Measurements from ENCODE around the gene TSSK3.

Gene TSSK3

DNA sequence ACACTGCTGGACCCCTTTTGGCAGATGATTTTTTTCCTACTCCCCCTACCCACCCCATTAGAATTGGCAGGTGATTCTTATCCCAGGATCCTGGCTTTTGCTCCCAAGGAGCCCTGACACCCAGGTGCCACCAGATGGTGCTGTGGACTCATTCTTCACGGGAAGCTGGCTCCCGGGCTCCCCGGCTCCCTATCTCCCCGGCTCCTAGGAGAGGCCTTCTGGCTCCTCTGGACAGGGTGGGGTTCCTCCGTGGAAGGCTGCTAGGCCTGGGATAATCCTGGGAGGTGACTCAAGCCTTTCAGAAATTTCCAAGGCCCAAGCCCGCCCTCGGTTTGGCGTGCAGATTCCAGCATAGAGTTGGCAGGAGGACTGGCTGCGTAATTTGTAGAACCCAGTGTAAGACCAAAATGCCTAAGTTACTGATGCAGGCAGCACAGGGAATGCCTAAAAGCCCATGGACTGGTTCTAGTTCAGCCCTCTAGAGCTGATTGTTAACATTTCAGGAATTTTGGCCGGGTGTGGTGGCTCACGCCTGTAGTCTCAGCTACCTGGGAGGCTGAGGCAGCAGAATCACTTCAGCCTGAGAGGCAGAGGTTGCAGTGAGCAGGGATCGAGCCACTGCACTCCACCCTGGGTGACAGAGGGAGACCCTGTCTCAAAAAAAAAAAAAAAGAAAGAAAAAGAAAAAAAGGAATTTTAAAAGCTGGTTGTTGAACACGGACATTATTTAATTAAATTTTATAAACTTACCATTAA, 38.7 kb downstream of the TSSK3 start:
- DNase-seq (ENCODE audit: low read depth in 2 of 2) = peak; percentile 5 to 8

DNA sequence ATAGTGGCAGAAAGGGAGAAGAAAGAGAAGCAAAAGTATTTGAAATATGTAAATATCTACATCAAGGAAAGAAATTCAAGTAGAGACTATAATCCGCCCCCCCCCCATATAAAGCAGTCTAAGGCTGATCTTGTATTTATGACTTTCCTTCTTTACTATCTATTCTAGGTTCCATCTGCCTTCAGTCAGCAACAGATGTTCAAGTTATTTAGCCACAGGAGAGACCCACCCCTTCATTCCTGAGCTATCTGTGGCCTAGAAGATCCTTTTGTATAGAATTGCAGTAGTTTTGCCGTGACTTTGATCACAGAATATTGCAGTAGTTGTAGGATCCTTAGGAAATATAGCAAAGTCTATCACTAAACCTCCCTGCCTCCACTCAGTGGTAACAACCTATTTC, 42.6 kb downstream of the TSSK3 start:
- no peak for DNase-seq (ENCODE audit: low read depth in 2 of 2)

DNA sequence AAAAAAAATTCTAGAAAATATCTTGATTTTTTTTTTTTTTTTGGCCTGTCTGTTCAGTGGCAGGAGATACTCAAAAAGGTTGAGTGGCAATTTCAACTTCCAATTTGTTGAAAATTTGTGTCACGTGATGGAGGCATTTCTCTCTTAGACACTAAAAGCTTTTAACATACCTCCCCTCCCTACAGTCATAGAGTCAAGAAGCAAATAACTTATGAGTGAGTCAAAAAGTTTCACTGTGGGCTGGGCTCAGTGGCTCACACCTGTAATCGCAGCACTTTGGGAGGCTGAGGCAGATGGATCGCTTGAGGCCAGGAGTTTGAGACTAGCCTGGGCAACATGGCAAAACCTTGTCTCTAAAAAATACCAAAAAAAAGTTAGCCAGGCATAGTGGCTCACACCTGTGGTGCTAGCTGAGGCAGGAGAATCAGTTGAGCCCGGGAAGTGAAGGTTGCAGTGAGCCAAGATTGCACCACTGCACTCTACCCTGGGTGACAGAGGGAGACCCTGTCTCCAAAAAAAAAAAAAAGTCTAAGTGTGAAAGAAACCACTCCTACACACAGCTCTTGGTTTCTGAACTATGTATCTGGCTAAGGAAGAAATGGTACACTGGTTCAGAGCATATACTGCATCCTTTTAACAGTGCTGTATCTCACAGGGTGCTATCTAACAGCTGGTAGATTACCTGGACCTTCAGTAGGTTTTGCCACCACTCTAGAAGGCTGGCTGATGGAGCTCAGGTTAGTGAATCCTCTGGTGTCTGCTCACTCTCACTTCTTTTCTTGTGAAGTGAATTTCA, 43.5 kb downstream of the TSSK3 start:
- no peak for DNase-seq (ENCODE audit: low read depth in 2 of 2)

DNA sequence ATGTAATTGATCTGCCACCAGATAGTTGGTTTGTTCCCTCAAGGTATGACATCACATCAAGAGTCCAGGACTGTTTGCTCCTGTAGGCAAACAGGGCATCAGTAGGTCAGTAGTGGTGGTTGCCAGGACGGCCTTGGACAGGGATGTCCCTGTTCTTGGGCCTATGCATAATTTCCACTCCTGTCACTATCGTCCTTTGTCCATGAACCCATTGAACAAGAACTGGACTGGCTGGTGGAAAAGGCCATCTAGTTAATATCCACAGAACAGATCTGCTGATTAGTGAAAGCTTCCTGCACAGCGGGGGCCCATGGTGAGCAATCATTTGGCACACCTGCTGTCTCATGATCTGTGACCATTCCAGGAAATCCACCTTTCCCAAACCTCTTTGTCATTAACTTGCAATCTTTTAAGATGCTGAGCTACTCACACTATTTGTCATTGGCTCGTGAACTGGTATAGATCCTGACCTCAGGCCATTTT, 44.3 kb downstream of the TSSK3 start:
- DNase-seq (ENCODE audit: low read depth in 2 of 2) = no peak

DNA sequence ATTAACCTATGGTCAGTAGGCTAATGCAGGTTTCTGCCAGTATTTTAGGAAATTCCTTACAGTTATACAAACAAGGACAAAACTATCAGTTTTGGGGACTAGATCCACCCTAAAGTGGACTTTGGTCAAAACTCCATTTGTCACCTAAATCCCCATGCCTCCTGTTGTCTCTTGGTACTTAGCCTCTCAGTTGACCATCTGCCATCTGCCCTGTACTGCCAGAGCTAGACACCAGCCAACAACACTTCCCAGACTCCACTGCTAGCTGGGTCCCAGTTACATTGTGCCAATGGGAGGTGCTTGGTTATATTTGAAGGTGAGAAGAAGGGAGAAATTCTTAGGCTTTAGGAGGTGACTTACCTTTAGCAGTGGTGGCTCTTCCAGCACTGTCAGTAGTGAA, 48.9 kb downstream of the TSSK3 start:
- no peak for DNase-seq (ENCODE audit: low read depth in 2 of 2)

DNA sequence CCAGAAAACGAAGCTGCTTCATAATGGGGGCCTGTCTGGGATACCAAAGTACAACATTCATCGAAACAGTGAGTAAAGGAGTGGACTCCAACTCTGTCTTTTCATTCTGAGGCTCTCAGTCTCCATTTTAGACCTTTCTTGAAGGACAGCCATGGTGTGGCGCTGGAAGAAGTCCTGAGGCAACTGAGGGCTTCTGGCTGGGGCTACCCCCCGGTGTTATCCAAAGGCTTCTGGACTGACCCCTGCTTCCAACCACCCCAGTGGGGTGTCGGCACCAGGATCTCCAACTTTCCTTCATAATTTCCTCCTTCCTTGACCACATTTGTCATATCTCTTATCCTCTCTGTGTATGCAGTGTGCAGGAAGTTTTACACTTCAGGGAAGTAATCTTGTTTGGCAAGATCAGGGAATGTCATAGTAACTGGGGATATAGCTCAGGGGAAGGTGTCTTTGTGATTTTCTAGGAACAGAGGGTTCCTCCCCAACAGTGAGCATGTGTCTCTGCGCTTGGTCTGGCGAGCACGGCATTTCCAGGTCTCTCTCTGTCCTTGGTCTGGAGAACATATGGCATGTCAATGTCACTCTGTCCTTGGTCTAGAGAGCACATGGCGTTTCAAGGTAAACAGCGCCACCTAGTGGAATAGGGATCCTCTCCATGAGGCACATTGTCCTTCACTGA, 51.3 kb downstream of the TSSK3 start:
- DNase-seq (ENCODE audit: low read depth in 2 of 2) = peak; percentile 54 to 71

All from stimulated activated CD8-positive, alpha-beta memory T cell treated with anti-CD3 and anti-CD28 coated beads, Interleukin-7, amount 100 ng/mL, for 4 hours (primary cell).